SKM-1 (cell line): ENCODE measurements around the gene ERG.

Experiments used
- DNase-seq: peaks from one replicate; lab custom pipeline; 2025; ENCODE audit not compliant: unreplicated experiment; lab: John Stamatoyannopoulos, UW

The ERG gene

GRCh38 chr21:38359835-38360234 lies 138.4 kb downstream of the ERG start:
- DNase-seq: no peak

DNA sequence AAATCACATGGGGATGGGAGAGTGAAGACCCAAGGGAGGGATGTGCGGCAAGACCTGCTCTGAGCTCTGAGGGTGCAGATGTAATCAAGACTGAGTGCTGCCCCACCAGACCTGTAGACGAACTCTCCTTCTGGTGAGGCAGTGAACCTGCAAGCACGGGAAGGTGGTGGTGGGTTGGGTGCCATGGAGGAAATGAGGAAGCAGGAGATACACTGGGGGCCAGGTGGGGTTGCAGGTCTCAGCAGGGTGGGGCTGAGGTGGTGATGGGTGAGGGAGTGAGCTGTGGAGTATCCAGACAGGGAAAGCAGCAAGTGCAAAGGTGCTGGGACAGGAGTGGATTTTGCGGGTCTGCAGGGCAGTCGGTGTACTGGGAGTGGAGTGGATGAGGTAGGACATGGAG lies 139.2 kb downstream of the ERG start:
- no peak for DNase-seq

DNA sequence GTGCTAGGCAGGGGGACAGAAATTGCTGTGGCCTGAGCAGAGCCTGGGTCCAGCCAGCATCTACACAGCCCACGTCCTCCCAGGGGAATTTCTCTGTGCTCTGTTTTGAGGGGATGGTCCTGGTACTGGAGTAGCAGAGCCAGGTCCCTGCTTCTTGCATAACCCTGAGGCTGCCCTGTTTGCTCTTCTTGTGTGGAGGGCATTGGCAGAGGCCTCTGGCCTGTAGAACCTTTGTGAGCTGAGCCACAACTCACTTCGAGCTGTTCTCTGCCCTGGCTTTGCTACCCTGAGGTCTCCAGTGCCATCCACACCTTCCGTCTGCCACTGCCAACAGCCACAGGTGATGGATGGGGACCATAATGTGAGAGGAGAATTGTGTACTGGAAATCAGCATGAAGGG lies 139.6 kb downstream of the ERG start:
- DNase-seq: no peak

GRCh38 chr21:38358098-38358497 lies 140.2 kb downstream of the ERG start:
- DNase-seq: no peak

DNA sequence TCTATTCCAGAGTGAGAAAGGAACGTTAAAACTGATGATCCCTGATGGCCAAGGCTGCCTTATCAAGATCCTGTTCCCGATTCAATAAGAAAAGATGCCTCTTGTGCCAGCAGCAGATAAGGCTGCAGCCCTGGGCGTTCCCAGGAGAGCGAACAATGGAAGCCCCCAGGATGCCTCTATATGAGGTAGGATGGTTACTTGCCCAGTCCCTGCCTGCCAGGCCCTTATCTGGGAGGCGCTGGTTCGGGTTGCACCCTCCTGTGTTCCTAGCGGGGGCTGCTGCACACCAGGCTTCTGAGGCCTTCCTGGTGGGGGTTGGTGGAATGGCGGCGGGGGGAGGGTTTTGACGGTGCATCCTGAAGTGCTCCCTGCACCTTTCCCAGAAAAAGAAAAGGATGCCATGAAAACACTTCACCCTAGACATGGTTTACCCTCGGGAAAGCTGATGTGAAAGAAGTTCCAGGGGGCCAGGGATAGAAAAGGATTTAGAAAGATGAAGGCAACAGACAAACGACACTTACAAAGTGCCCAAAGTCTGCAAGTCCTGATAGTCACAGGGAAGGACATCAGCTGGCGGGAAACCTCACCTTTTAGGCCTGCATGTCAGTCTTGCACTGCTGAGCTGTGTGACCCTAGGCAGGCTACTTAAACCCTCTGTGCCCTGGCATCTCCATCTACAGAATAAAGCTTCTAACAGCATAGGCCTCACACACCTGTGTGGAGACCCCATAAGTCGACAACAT lies 141.2 kb downstream of the ERG start:
- DNase-seq: no peak

DNA sequence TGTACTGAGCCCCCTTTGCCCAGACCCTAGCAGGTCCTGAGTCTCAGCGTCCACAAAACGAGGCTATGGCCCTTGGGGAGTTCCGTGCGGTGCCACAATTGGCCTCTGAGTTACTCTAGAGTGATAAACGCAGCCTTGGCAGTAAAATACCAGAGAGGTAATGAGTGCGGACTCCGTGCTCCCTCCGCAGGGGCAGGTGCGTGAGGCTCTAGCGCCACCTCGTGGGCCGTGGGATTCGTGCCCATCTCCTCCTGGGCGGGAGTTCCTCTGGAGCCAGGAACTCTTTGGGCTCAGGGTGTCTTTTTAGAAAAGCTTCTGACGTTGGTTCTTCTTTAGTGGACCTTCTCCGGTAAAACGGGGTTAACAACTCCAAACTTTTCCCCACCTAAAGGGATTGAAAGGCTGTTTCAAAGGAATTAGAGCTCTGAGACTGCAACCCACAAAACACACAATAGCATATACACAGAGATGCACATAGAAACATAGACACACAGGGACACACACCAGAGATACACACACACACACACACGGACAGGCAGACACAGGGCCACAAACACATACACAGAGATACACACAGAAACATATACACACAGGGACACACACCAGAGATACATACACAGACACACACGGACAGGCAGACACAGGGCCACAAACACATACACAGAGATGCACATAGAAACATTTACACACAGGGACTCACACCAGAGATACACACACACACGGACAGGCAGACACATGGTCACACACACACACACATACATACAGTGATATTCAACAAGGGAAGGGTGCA lies 142.1 kb downstream of the ERG start:
- DNase-seq: peak; percentile 79

DNA sequence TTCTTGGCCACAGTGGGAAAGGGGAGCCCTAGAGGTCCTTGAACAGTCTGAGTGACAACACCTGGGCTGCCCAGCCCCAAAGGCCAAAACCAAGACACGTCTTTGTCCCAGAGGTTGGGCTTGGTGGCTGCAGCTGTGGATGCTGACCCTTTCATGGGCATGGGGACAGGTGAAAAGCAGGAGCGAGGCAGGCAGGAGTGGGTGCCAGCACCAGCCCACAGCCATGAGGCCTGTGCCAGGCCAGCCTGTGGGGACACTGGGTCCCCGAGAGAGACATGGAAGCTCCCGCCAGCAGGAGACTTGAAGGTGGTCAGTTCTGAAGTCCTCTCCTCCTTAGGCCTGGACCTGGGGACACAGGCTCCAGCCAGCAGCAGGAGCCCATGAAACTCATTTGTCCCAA lies 142.9 kb downstream of the ERG start:
- DNase-seq: no peak

DNA sequence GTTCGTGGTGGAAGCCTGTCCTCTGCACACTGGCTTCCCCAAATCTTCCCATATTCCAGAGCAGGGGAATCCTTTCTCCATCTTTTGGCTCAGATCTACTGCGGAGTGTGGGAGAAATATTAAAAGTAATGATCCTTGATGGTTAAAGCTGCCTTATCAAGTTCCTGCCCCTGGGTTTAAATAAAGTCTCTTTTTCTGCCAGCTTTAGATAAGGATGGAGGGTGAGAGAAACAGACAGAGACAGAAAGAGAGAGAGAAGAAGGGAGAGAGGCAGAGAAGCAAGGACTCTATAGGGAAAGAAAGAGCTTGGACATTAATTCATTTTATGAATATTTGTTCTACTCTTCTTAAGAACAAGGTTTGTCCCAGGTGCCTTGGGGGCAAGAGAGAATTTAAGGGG lies 143.5 kb downstream of the ERG start:
- no peak for DNase-seq

DNA sequence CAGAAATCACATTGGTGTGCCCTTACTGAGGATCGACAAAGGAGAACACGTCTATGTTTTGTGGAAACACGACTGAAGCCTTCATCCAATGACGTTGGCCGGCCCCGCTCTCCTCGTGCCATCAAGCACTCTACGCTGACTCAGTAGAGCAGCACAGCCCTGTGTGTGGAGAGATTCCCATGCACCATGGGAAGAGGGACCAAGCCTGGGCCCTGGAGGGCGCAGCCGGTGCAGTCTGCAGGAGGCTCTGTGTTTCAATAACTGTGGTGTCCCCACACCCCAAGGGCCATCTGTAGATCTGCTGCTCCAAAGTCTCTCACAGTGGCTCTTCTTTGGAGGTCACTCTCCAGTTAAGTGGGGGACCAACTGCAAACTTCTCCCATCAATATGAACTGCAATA lies 144.0 kb downstream of the ERG start:
- no peak for DNase-seq

DNA sequence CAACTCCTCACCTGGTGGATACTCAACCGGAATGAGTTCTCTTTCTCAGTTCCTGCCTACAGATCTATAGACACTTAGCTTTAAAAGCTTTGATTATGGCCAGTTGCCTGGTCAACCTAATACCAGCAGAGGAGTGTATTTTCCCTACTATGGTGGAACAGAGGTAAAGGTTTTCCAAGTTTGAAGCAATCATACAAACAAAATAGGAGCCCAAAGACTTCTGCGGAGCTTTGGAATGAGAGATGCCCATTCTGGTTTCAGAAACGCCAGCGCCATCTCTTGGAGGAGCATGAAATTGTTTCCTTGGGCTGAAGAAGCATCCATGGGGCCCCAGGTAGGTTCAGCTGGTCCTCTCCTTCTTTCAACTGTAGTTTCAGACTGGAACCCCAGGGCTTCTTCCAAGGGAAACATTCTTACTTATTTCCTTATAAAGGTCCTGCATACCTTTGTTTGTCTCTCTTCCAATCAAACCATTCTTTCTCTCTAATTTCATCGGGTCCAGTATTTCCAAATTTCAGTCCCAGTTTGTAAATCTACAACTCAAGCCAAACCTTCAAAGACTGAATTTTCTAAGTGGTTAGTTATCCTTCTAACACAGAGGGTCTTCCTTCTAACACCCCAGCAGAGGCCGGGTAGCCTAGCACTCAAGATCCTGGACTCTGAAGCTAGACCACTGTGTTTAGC lies 145.6 kb downstream of the ERG start:
- no peak for DNase-seq

DNA sequence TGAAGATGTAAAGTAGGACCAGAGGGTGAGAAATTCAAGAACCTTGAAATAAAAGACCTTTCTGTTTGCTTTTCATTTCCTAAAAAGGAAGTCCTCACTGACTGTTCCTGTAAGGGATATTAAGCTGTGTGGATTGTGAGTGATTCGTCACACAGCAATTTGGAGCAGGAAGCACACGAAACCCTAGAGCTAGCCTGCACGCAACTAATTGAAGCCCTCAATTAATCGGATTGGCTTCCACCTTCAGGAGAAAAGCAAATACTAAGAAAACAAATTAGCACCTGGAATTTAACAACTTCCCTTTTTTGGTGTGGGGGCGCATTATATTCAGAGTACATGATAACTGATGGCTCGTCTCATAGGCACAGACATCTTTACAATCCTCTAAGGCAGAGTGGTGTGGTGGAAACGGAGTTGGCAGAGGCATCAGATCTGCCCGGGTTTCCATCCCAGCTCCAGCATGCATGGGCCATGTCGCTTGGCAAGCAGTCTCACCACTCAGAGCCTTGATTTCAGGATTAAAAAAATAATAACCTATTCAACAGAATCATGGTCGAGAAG lies 146.2 kb downstream of the ERG start:
- no peak for DNase-seq

DNA sequence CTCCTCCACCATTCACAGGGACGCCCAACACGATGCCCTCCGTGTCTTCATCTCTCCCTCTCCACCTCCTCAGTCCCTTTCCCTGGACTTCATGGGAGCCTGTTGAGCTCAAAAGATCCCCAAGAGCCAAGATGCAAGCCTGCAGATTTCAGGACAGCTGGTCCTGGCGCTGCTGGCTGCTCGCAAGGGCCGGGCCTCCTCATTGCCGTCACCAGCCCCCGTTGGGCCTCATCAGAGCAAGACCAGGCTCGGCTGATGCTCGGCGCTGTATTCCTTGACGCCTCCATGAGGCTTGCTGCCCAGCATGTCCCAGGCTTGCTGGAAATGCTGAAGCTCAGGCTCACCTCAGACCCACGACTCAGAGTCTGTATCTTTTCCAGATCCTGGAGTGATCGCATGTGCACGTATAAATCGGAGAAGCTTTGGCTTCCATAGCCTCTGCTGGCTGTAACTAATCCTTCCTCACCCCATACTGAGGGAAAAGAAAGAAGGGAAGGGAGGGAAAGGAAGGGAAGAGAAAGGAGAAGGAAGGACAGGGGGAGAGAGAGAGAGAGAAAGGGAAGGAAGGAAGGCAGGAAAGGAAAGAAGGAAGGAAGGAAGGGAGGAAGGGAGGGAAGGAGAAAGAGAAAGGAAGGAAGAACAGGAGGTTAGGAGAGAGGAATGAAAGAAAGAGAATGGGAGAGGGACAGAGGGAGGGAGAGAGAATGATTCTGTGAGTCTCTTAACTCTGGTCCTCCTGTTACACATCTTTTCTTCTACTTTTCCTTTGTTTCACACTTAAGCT lies 146.9 kb downstream of the ERG start:
- DNase-seq: no peak

- DNase-seq: no peak
Measured at GRCh38 chr21:38350684-38351083, 147.6 kb downstream of the ERG start.

DNA sequence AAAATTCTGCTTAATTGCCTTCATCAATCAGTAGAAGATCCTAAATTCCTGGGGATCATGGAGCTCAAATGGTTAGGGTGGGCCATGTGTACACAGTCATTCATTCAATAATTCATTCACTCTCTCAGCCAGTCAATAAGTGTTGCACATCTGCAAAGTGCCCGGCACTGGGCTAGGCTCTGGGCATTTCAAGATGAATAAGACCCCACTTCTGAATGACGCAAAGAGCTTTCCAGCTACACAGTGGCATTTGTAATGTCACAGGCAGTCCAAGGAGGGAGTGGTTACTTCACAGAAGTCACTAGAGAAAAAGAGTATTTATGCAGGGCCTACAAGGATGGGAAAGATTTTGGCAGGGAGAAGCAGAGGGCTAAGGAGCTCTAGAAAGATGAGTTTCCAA lies 148.3 kb downstream of the ERG start:
- no peak for DNase-seq

DNA sequence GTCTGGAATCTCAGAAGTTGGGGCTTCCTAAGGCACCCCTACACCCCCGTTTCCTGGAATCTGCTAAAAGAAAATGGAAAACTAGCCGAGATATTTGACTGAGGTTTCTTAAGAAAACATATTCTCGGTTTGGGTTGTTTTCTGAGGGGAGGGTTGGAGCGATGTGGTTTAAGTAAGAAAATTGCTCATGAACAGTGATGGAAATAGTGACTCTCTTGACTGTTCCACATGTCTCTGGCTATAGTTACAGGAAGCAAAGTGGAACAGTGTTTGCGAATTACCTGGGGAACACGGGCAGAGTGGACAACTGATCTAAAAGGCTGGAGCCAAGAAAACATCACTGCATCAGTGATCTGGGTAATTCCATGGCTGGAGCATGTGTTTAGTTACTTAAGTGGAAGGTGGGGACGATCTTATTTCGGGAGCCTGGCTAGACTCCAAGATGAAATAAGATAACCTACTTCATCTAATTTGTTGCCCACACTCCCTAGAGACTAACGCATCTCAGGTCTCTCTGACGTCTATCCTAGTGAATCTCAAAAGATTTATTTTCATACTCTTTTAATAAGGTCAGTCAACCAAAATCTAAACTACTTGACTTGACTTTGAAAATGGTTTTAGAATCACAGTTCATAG lies 149.0 kb downstream of the ERG start:
- no peak for DNase-seq

- no peak for DNase-seq
Measured at GRCh38 chr21:38346286-38346685, 152.0 kb downstream of the ERG start.

DNA sequence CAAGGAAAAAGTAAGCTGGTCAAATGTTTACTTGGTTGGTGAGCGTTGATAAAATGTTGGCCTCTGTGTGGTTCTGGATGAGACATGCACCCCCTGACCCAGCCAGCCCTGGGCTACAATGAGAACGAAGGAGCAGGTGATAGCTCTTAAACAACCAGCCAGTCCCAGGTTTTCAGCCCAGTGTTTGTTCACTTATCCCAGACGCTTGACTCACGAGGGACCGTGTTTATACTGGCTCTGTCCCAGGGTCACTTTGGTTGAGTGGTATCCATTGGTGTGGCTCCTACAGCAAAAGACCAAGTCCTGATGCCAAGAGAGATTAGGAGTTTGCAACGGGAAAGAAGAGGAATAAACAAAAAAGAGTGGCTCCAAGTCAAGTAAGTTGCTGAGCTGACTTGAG lies 154.6 kb downstream of the ERG start:
- no peak for DNase-seq

GRCh38 chr21:38342739-38343138 lies 155.5 kb downstream of the ERG start:
- DNase-seq: no peak

DNA sequence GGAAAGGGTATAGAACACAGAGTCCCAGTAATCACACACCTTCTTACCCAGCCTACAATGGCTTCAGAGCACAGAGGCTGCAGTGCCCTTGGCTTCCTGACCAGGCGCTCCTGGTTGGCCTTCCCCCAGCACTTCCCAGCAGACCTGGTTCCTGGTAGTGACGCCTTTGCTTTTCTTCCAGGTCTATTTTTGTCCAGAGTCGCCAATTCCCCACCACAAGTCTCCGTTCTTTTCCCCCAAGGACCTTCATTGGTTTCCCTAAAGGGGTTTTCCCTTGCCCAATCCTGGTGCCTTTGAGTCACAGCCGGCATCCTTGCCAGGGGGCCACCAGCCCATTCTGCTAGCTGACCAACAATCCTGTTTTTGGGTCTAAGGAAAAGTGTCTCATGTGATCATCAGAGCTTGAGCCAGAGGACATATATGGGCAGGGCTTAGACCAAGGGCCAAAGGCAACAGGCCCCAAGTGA lies 156.7 kb downstream of the ERG start:
- DNase-seq: no peak

GRCh38 chr21:38340131-38340530 lies 158.1 kb downstream of the ERG start:
- DNase-seq: no peak
